Measurements from ENCODE around the gene IL12RB1.

Gene IL12RB1

DNA sequence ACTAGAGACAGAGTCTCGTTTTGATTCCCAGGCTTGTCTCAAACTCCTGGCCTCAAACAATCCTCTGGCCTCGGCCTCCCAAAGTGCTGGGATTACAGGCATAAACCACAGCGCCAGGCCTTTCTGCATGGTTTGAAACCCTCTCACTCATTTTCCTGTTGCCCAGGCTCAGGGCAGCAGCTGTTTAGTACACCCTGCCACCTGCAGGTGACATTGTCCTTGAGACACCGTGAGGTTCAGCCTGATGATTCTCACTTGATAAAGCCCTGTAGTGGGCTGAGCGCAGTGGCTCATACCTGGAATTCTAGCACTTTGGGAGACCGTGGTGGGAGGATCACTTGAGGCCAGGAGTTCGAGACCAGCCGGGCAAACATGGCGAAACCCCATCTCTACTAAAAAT lies 12.5 kb downstream of the IL12RB1 start:
- Mint-ChIP-seq H3K9me3 (no peaks in the 10 kb centered on the region), H3K27ac (no peak overlapping the region), H3K36me3 (peaks cover 2% of the 10 kb centered on the region), H3K4me1 (peaks cover 9% of the 10 kb centered on the region), H3K27me3 (no peaks in the 10 kb centered on the region), H3K4me3 (no peak overlapping the region)

DNA sequence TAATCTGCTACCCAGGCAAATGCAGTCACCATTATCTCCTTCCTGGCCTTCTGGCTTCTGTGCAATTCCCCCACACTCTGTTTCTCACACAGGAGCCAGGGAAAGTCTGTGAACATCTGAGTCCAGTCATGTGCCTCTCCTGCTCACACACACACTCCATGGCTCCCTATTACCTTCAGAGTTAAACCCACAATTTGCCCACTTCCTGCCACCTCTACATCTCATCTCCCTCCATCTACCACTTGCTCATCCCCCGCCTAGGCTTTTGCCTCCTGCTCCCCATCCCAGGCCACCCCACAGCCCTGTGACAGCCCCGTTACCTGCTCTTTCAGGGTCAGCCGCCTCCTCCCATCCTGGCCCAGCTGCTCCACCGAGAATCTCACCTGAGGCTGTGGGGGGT lies 13.5 kb downstream of the IL12RB1 start:
- peak overlapping the region; percentile 84 for H3K27ac Mint-ChIP-seq
- H3K27me3 Mint-ChIP-seq = no peaks in the 10 kb centered on the region
- peaks cover 2% of the 10 kb centered on the region for H3K36me3 Mint-ChIP-seq
- H3K4me1 Mint-ChIP-seq = peaks cover 9% of the 10 kb centered on the region
- no peak overlapping the region for H3K4me3 Mint-ChIP-seq
- H3K9me3 Mint-ChIP-seq = no peaks in the 10 kb centered on the region

DNA sequence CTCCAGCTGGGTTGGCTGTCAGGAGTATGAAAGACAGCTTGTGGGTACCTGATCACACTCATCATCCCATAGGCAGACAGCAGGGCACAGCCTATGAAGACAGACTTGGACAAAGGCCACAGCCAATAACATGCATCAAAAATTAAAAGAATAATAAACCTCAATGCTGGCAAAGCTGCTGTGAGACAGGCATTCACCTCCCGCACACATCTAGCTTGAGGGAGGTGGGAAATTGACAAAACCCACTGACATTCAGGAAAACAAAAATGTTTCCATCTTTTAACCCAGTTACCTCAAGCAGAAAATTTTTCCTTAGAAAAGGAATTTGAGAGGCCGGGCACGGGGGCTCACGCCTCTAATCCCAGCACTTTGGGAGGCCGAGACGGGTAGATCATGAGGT lies 14.4 kb downstream of the IL12RB1 start:
- Mint-ChIP-seq H3K36me3 (peaks cover 2% of the 10 kb centered on the region), H3K9me3 (no peaks in the 10 kb centered on the region), H3K4me1 (peaks cover 9% of the 10 kb centered on the region), H3K27ac (no peak overlapping the region), H3K27me3 (no peaks in the 10 kb centered on the region), H3K4me3 (no peak overlapping the region)

DNA sequence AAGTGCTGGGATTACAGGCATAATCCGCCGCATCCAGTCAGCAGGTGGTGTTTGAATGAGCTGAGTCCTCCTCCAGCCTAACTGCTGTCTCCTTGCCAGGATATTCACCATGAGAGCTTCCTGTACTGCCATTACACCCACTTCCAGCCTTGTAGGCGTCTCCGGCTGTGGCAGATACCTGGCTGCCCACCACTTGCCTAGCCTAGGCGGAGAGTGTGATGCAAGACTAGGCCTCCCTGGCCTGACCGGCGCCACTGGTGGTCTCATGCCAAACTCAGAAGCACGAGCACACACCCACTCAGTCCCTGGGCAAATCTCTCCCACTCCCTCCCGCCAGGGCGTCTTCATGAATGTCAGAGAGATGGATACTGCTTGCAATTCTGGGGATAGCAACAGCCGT lies 16.6 kb downstream of the IL12RB1 start:
- H3K27ac Mint-ChIP-seq = no peak overlapping the region
- no peaks in the 10 kb centered on the region for H3K9me3 Mint-ChIP-seq
- no peak overlapping the region for H3K4me3 Mint-ChIP-seq
- H3K36me3 Mint-ChIP-seq = peaks cover 2% of the 10 kb centered on the region
- peaks cover 9% of the 10 kb centered on the region for H3K4me1 Mint-ChIP-seq
- no peaks in the 10 kb centered on the region for H3K27me3 Mint-ChIP-seq

DNA sequence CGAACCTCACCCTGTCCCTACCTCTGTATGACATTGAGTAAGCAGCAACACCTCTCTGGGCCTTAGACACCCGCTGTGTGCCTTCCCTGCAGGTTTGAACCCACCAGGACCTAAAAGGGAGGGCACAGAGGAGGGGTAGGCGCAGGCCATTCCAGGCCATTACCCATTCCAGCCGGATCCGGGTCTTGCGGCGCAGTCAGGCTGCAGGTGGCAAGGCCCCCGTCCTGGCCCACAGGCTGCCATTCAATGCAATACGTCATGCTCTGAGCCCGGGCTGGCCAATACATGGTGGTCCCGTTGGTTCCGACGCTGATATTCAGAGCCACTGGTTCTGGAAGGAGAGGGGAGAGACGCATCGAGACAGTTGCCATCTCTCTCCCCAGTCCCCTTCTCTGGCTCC lies 17.4 kb downstream of the IL12RB1 start:
- Mint-ChIP-seq H3K27me3 (no peaks in the 10 kb centered on the region), H3K4me3 (no peak overlapping the region), H3K27ac (peak overlapping the region; percentile 23), H3K9me3 (no peaks in the 10 kb centered on the region), H3K4me1 (peaks cover 9% of the 10 kb centered on the region), H3K36me3 (peaks cover 6% of the 10 kb centered on the region)

DNA sequence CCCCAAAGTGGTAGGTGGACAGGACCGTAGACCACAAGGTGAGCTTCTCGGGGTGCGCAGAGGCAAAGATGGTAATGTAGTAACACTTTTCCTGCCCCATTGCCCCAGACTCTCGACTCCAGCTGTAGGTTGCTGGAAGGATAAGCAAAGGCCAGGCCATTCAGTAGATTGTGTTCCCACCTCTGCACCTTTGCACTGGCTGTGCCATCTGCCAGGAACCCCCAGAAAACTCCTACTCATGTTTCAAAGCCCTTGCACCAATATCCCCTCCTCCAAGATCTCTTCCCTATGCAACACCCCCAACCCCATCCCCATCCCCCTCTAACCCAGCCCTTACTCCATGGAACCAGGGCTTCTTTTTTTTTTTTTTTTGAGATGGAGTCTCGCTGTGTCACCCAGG lies 18.3 kb downstream of the IL12RB1 start:
- H3K9me3 Mint-ChIP-seq = no peaks in the 10 kb centered on the region
- H3K36me3 Mint-ChIP-seq = peaks cover 8% of the 10 kb centered on the region
- H3K27me3 Mint-ChIP-seq = no peaks in the 10 kb centered on the region
- H3K27ac Mint-ChIP-seq = no peak overlapping the region
- H3K4me1 Mint-ChIP-seq = peaks cover 5% of the 10 kb centered on the region
- H3K4me3 Mint-ChIP-seq = no peak overlapping the region

DNA sequence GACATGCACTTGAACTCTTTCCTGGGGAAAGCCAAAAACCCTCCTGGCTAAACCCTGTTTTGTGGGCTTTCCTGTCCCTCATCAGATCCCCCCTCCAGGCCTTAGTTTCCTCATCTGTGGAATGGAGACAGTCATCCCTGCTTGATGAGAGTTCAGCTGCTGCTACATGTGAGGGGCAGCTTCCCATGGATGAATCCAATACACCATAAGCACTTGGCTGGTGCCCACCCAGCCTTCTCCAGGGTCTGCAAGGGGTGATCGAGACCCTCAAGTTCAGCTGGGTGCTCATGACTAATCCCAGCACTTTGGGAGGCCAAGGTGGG lies 21.6 kb downstream of the IL12RB1 start:
- H3K4me3 Mint-ChIP-seq = no peak overlapping the region
- H3K27ac Mint-ChIP-seq = no peak overlapping the region
- H3K9me3 Mint-ChIP-seq = no peaks in the 10 kb centered on the region
- H3K27me3 Mint-ChIP-seq = no peaks in the 10 kb centered on the region
- no peaks in the 10 kb centered on the region for H3K4me1 Mint-ChIP-seq
- H3K36me3 Mint-ChIP-seq = peaks cover 10% of the 10 kb centered on the region

DNA sequence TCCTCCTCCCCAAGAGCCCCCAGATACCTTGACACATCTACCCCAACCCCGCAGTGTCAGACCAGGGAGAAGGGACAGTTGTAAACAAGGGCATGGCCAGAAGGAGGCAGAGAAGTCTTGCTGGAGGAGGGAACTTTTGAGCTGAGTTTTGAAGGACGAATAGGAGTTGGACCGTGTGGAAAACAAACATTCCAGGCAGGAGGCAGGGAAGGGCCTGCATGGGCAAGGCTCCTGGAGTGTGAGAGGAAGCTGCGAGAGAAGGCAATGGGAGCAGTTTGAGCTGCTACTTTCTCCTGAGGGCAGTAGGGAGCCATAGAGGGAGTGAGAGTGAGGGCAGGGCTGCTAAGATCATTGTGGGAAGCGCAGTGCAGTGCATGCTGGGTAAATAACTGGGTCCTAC lies 23.3 kb downstream of the IL12RB1 start:
- Mint-ChIP-seq H3K27ac (peak overlapping the region; percentile 87), H3K27me3 (no peaks in the 10 kb centered on the region), H3K9me3 (no peaks in the 10 kb centered on the region)

DNA sequence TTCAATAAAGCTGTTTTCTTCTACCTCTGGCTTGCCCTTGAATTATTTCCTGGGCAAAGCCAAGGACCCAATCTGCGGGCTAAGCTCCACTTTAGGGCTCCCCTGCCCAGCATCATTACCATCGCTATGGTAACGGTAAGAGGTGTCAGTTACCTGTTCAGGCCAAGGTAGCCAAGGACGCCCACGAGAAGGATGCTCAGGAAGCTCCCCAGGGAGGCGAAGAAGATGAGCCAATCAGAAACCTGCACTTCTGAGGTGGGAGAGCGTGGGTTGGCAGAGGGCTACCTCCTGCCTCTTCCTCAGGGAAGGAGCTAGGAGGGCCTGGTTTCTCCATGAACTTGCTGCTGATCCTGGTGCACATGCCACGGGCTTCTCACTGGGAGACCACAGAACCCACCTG lies 24.7 kb downstream of the IL12RB1 start:
- Mint-ChIP-seq H3K4me3 (no peak overlapping the region), H3K4me1 (peaks cover 8% of the 10 kb centered on the region), H3K27ac (no peak overlapping the region), H3K9me3 (no peaks in the 10 kb centered on the region), H3K27me3 (no peaks in the 10 kb centered on the region), H3K36me3 (peaks cover 11% of the 10 kb centered on the region)

More for the DNA sequence above, 23.3 kb downstream of the IL12RB1 start:
- Mint-ChIP-seq H3K36me3 (peaks cover 11% of the 10 kb centered on the region), H3K4me3 (no peak overlapping the region), H3K4me1 (peaks cover under 1% of the 10 kb centered on the region)

DNA sequence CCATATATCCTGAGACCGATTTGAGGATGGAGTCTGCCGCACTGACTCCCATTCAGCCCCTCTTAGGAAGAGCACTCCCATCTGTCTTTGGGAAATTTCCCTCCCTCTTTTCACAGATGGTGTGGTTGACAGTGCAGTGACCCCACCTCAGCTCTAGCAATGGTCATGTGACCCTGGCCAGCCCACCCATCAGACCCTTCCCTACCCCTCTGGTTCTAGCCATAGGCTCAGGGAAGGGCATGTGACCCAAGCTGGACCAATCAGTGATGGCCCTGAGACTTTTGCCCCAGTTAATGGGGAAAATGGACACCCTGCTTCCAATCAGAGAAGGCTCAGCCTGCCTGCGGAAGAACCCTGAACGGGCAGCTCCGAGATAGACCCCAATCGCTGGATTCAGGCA lies 26.3 kb downstream of the IL12RB1 start:
- Mint-ChIP-seq H3K4me3 (no peak overlapping the region), H3K36me3 (peaks cover 11% of the 10 kb centered on the region), H3K4me1 (peaks cover 8% of the 10 kb centered on the region), H3K27ac (no peak overlapping the region), H3K27me3 (no peaks in the 10 kb centered on the region), H3K9me3 (no peaks in the 10 kb centered on the region)

DNA sequence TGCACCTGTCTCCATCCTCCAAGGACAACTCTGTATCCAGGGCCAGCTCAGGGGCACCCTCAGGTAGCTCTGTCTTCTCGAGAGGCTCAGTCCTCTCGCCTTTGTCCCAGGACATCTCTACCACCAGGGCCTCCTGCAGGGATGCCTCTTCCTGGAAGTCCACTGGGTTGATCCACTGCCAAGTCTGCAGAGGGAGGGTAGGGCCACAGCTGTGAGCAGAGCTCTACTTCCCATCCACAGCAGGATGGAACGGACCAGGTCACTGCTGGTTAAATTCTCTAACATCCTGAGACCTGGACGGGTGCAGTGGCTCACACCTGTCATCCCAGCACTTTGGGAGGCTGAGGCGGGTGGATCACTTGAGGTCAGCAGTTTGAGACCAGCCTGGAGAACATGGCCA lies 26.8 kb downstream of the IL12RB1 start:
- Mint-ChIP-seq H3K36me3 (peaks cover 9% of the 10 kb centered on the region), H3K27ac (no peak overlapping the region), H3K4me3 (no peak overlapping the region), H3K9me3 (no peaks in the 10 kb centered on the region), H3K27me3 (no peaks in the 10 kb centered on the region), H3K4me1 (peaks cover 8% of the 10 kb centered on the region)

DNA sequence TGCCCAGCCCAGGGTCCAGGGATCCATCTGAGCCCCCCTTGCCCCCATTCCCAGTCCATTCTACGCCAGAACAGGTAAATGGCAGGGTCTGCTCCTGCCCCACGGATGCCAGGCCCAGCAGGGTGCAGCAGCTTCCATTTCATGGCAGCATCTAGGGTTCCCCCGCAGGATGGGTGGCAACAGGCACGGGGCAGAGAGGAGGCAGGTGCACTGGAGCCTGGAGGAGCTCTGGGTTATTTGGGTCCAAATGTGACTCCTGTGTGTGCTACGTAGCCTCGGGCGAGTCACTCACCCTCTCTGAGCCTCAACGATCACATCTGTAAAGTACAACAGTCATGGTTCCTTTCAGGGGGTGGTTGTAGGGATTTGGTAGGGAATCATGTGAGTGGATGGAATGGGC lies 27.4 kb downstream of the IL12RB1 start:
- H3K9me3 Mint-ChIP-seq = no peaks in the 10 kb centered on the region
- H3K4me3 Mint-ChIP-seq = no peak overlapping the region
- peaks cover 8% of the 10 kb centered on the region for H3K4me1 Mint-ChIP-seq
- no peaks in the 10 kb centered on the region for H3K27me3 Mint-ChIP-seq
- H3K36me3 Mint-ChIP-seq = peaks cover 6% of the 10 kb centered on the region
- H3K27ac Mint-ChIP-seq = no peak overlapping the region

DNA sequence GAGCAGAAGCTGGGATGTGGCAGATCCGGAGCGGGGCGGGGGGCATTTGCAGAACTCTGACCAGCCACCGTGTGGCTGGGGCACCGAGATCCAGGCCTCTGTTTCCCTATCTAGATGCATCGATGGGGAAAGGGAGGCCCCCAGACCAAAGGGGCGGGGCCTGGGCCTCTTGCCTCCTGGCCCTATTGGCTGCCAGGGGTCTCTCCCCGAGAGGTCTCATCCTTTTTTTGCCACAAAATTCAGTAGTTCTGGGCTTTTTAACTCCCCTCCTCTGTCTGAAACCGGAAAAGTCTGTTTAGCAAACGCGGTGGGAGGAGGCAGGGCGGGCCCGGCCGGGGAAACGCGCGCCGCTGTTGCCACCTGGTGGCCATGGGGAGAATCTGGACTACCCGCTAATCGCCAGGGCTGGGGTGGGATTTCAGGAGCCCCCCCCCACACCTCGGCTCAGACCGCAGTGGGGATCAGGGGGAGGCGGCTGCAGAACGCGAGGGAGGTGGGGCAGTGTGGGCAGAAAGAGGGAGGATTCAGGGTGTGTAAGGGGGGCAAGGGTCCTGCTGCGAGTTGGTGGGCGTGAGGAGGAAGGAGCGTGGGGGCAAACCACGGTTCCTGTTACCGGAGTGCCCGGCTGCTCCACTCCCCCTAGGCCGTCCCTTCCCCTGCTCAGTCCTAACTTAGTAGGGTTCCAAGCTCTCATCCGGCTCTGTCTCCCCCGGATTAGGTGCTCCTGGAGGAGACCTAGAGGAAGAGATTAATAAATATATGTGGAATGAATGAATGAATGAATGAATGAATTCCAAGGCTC lies 28.3 kb downstream of the IL12RB1 start:
- Mint-ChIP-seq H3K9me3 (no peaks in the 10 kb centered on the region), H3K4me3 (peak overlapping the region; percentile 47), H3K27me3 (no peaks in the 10 kb centered on the region), H3K36me3 (peaks cover 5% of the 10 kb centered on the region), H3K4me1 (peaks cover 13% of the 10 kb centered on the region), H3K27ac (no peak overlapping the region)

DNA sequence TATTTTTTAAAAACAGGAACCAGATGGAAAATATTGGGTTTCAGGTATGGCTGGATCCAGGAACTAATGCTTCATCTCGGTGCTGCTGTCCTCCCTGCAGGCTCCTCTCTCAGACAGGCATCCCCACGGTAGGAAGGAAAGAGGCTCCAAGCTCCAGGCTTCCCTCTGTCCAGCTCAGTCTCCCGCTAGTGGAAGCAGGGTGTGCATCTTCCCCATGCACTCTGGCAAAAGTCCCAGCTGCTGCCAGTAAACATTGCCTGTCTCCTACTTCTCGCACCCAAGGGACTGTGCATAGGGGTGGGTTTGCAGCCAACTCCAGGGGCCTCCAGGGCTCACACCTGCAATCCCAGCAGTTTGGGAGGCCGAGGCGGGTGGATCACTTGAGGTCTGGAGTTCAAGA lies 29.2 kb downstream of the IL12RB1 start:
- Mint-ChIP-seq H3K4me1 (peaks cover 16% of the 10 kb centered on the region), H3K27ac (no peak overlapping the region), H3K9me3 (no peaks in the 10 kb centered on the region), H3K36me3 (peaks cover 3% of the 10 kb centered on the region), H3K27me3 (no peaks in the 10 kb centered on the region), H3K4me3 (no peak overlapping the region)

DNA sequence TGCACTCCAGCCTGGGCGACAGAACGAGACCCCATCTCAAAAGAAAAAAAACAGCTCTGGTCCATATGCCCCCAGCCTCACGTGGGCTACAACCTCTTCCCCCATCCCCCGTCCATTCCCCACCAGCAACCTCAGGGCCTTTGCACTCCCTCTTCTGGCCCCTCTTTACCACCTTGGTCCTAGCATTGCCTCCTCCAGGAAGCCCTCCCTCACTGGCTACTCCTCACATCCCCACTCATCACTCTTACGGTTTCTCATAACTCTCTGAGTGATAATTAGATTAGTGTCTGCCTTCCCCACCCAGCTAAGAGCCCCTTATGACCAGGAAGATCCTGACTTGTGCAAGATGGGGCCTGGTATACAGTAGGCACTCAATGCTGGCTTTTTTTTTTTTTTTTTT lies 30.8 kb downstream of the IL12RB1 start:
- Mint-ChIP-seq H3K36me3 (peaks cover 1% of the 10 kb centered on the region), H3K27me3 (no peaks in the 10 kb centered on the region), H3K9me3 (no peaks in the 10 kb centered on the region), H3K27ac (no peak overlapping the region), H3K4me3 (no peak overlapping the region), H3K4me1 (peaks cover 20% of the 10 kb centered on the region)

DNA sequence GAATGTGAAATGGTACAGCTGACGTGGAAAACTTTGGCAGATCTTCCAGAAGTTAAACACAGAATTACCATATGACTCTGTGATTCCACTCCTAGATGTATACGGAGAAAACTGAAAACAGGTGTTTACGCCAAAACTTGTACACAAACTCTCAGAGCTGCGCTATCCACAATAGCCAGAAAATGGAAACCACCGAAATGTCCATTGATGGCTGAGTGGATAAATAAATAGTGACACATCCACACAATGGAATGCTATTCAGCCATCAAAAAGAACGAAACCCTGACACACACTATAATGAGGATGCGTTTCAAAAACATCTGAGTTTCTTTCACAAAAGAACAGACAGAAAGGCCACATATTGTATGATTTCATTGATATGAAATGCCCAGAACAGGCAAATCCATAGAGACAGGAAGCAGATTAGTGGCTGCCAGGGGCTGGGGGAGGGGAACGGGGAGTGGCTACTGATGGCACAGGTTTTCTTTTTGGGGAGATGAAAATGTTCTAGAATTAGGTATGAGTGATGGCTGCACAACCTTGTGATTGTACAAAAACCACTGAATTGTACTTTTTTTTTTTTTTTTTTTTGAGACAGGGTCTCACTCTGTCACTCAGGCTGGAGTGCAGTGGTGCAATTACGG lies 33.0 kb downstream of the IL12RB1 start:
- Mint-ChIP-seq H3K9me3 (no peaks in the 10 kb centered on the region), H3K4me3 (no peak overlapping the region), H3K36me3 (no peaks in the 10 kb centered on the region), H3K27ac (no peak overlapping the region), H3K27me3 (no peaks in the 10 kb centered on the region), H3K4me1 (peaks cover 32% of the 10 kb centered on the region)

DNA sequence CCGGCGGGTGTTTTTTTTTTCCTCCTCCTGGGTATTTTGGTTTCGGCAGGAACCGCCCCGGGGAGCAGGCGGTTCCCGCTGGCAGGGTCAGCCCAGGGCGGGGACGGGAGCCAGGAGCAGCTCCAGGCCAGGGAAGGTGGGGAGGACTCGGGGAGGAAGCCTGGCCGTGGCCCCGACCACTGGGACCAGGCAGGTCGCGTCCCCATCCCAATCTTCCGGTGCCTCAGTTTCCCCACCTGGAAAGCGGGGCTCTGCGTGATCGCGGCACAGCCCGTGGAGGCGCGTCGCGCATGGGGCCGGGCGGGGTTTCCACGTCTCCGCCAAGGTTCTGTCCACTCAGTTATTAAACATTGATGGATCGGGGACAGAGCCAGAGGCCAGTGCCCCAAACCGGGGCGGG lies 34.8 kb downstream of the IL12RB1 start:
- no peaks in the 10 kb centered on the region for H3K36me3 Mint-ChIP-seq
- H3K4me3 Mint-ChIP-seq = no peak overlapping the region
- no peaks in the 10 kb centered on the region for H3K9me3 Mint-ChIP-seq
- no peaks in the 10 kb centered on the region for H3K27me3 Mint-ChIP-seq
- H3K4me1 Mint-ChIP-seq = peaks cover 28% of the 10 kb centered on the region
- H3K27ac Mint-ChIP-seq = no peak overlapping the region

Data from activated naive CD4-positive, alpha-beta T cell treated with anti-CD3 and anti-CD28 coated beads, Interleukin-2, amount 50 U/mL, for 24 hours (primary cell).